ENCODE results near the gene DYTN.
"Not testable (repeated sequence)": the region's sequence is repeated elsewhere in the genome, so short reads cannot be mapped to it uniquely, and the experiment has no call there.

DYTN gene

DNA sequence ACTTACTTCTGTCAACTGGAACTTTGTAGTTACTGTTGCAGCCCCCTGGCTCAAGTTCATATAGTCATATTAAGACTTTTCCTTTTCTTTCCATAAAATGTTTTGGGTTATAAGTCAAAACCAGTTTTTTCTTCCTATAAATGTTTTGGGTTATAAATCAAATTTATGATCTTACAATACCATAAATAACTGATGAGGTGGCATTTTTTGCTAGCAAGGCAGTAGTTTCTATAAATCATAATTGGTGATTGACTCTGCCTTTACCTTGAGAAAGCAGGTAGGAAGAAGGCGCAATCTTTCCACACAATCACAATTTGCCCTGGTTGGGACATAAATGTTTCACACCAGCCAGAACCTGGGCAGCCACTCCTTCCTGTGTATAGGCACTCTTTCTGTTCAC lies 5.1 kb upstream of the DYTN start:
- no peak overlapping the region for H3K4me3 ChIP-seq (ENCODE audit: low read depth, low read length)
- no peaks in the 10 kb centered on the region for H3K36me3 ChIP-seq
- H3K27ac ChIP-seq = no peak overlapping the region
- no peak for TF ChIP-seq CTCF (IDR thresholded peaks at IDR 0.05; ENCODE audit: low read depth, low read length)
- DNase-seq = no peak
- H3K27me3 ChIP-seq (ENCODE audit: insufficient read depth, low read depth, severe bottlenecking) = no peaks in the 10 kb centered on the region
- H3K9me3 ChIP-seq (ENCODE audit: severe bottlenecking) = no peaks in the 10 kb centered on the region

GRCh38 chr2:206721256-206721920 lies 3.2 kb upstream of the DYTN start:
- no peaks in the 10 kb centered on the region for H3K36me3 ChIP-seq
- H3K4me3 ChIP-seq (ENCODE audit: low read depth, low read length) = no peak overlapping the region
- no peaks in the 10 kb centered on the region for H3K27me3 ChIP-seq (ENCODE audit: insufficient read depth, low read depth, severe bottlenecking)
- H3K27ac ChIP-seq = no peak overlapping the region
- DNase-seq = no peak
- H3K9me3 ChIP-seq (ENCODE audit: severe bottlenecking) = no peaks in the 10 kb centered on the region
- no peak for TF ChIP-seq CTCF (IDR thresholded peaks at IDR 0.05; ENCODE audit: low read depth, low read length)

DNA sequence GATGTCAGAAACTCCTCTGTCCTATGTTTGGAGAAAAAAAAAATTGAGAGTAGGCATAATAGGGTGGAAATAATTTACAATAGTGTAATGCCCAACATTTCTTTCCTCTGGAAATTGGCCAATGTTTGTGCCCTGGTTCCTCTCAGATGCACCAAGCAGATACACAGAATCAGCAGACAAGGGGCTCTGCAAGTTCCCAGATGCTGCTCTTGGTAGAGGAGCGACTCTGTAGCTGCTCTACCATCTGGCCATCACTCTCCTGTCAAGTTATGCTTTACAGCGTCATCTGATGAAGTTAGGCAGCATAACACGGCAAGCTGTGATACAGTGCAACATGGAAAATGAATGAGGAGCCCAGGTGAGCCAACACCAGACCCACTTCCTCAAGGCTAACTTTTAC lies 1.6 kb downstream of the DYTN start:
- DNase-seq = no peak
- Histone ChIP-seq H3K4me3 (ENCODE audit: low read depth, low read length) (no peak overlapping the region), H3K27me3 (ENCODE audit: insufficient read depth, low read depth, severe bottlenecking) (no peaks in the 10 kb centered on the region), H3K27ac (no peak overlapping the region), H3K9me3 (ENCODE audit: severe bottlenecking) (no peaks in the 10 kb centered on the region), H3K36me3 (no peaks in the 10 kb centered on the region)
- TF ChIP-seq CTCF (IDR thresholded peaks at IDR 0.05; ENCODE audit: low read depth, low read length) = no peak

GRCh38 chr2:206715183-206715582 lies 3.0 kb downstream of the DYTN start:
- H3K36me3 ChIP-seq; H3K4me3 ChIP-seq (ENCODE audit: low read depth, low read length); H3K27me3 ChIP-seq (ENCODE audit: insufficient read depth, low read depth, severe bottlenecking); DNase-seq; H3K9me3 ChIP-seq (ENCODE audit: severe bottlenecking); H3K27ac ChIP-seq: not testable (repeated sequence)

GRCh38 chr2:206713746-206714145 lies 4.5 kb downstream of the DYTN start:
- DNase-seq = no peak
- Histone ChIP-seq H3K36me3 (no peaks in the 10 kb centered on the region), H3K4me3 (ENCODE audit: low read depth, low read length) (no peak overlapping the region), H3K27ac (no peak overlapping the region), H3K9me3 (ENCODE audit: severe bottlenecking) (no peaks in the 10 kb centered on the region), H3K27me3 (ENCODE audit: insufficient read depth, low read depth, severe bottlenecking) (no peaks in the 10 kb centered on the region)
- TF ChIP-seq CTCF (IDR thresholded peaks at IDR 0.05; ENCODE audit: low read depth, low read length) = no peak

DNA sequence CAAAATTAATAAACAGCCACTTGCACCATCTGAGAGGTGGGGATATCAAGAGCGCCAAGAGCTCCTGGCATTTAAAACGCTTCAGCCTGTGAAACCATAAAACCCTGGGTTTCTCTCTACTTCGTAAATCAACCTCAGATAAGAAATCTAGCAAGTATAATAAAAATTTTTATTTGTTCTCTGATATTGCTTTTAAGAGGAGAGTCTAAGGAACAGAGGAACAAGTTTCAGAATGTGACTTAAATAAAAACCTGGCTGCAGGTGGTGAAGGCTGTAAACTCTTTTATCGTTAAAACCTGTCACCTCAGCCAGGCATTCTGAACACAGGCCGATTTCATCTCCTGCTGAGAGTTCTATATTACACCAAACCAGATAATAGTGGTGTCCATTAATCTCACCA lies 9.9 kb downstream of the DYTN start:
- Histone ChIP-seq H3K4me3 (ENCODE audit: low read depth, low read length) (no peak overlapping the region), H3K36me3 (no peaks in the 10 kb centered on the region), H3K9me3 (ENCODE audit: severe bottlenecking) (no peaks in the 10 kb centered on the region), H3K27ac (no peak overlapping the region), H3K27me3 (ENCODE audit: insufficient read depth, low read depth, severe bottlenecking) (no peaks in the 10 kb centered on the region)
- no peak for DNase-seq
- no peak for TF ChIP-seq CTCF (IDR thresholded peaks at IDR 0.05; ENCODE audit: low read depth, low read length)
